ENCODE data around the gene TMEM94. TPM values are rescaled to one million over a fixed set of nuclear protein-coding genes. Genes with fewer than 3 reads are reported as not detected.
"Not testable (repeated sequence)": the region's sequence is repeated elsewhere in the genome, so short reads cannot be mapped to it uniquely, and the experiment has no call there.

The TMEM94 gene
- total RNA-seq, 1 experiment from 2014 or later = 63.4 TPM

DNA sequence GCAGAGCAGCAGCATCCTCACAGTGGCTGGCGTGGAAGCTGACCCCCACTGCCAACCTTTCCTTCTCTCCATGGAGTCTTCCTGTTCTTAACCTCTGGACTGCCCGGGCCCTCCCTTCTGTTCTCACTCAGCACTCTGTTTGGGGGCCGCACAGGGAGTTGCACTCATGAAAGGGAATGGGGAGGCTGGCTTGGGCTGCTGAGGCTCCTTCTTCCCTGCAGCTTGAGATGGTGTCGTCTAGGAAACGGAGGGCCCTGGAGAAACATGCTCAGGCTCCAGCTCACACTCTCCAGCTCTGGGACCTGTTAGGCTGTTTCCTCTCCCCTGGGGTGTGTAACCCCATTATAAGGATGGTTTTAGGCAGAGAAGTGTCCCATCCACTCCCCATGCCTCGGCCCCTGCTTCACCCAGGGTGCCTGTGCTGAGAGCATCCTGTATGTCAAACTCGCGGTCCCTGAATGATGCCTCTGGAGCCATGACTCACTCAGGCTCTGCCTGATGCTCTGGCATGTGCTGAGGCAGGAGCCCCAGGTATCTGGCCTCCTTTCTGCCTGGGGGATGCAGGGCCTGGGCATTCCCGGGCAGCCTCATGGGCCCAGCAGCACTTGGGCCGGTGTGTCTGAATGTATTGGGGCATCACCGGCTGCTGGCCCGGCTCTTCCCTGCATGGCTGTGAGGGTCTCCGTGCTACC lies 18.9 kb downstream of the TMEM94 start:
- H3K4me1 Mint-ChIP-seq (ENCODE audit: low read depth, unreplicated experiment) = no peaks in the 10 kb centered on the region
- no peak overlapping the region for H3K27ac Mint-ChIP-seq (ENCODE audit: unreplicated experiment)
- H3K36me3 Mint-ChIP-seq (ENCODE audit: insufficient read depth, unreplicated experiment) = no peaks in the 10 kb centered on the region
- no peak overlapping the region for H3K4me3 Mint-ChIP-seq (ENCODE audit: low read depth, unreplicated experiment)
- TF ChIP-seq, protein P1, sequence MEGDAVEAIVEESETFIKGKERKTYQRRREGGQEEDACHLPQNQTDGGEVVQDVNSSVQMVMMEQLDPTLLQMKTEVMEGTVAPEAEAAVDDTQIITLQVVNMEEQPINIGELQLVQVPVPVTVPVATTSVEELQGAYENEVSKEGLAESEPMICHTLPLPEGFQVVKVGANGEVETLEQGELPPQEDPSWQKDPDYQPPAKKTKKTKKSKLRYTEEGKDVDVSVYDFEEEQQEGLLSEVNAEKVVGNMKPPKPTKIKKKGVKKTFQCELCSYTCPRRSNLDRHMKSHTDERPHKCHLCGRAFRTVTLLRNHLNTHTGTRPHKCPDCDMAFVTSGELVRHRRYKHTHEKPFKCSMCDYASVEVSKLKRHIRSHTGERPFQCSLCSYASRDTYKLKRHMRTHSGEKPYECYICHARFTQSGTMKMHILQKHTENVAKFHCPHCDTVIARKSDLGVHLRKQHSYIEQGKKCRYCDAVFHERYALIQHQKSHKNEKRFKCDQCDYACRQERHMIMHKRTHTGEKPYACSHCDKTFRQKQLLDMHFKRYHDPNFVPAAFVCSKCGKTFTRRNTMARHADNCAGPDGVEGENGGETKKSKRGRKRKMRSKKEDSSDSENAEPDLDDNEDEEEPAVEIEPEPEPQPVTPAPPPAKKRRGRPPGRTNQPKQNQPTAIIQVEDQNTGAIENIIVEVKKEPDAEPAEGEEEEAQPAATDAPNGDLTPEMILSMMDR (IDR thresholded peaks at IDR 0.05; ENCODE audit: unreplicated experiment) = no peak
- H3K9me3 Mint-ChIP-seq (ENCODE audit: low read depth, unreplicated experiment) = no peaks in the 10 kb centered on the region
- CTCF ChIA-PET = interaction anchor here (0.6 to 1.0 kb wide), 2 partner anchors 63 to 152 kb away, joined by 3 to 4 read pairs; no protein-coding TSS in a partner anchor
- no peak for DNase-seq
- no TSS peak for BruUV-seq (replicated peaks)
- H3K27me3 Mint-ChIP-seq (ENCODE audit: unreplicated experiment) = no peaks in the 10 kb centered on the region
- intact Hi-C loops (cut with micrococcal nuclease; ENCODE audit: unreplicated experiment) = no loop called here

DNA sequence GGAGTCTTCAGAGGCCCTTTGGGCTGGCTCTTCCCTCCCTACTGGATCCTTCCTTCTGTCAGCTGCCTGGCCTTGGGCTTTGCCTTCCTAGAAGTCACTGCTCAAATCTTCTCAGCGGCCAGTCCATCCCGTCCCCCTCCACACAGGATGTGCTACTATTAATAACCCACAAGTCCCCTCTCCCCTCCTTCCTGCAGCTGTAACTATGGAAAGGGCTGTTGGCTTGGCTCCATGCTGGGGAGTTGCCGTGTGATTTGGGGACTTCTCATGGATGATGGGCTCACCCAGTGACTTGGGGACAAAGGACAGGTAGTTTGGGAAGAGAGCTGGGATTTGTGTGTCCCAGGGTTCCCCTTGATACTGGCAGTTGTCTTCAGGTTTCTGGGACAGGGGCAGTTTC lies 19.4 kb downstream of the TMEM94 start:
- no TSS peak for BruUV-seq (replicated peaks)
- no peak for DNase-seq
- Mint-ChIP-seq H3K9me3 (ENCODE audit: low read depth, unreplicated experiment) (no peaks in the 10 kb centered on the region), H3K4me1 (ENCODE audit: low read depth, unreplicated experiment) (no peaks in the 10 kb centered on the region), H3K27ac (ENCODE audit: unreplicated experiment) (no peak overlapping the region), H3K36me3 (ENCODE audit: insufficient read depth, unreplicated experiment) (no peaks in the 10 kb centered on the region), H3K27me3 (ENCODE audit: unreplicated experiment) (no peaks in the 10 kb centered on the region), H3K4me3 (ENCODE audit: low read depth, unreplicated experiment) (no peak overlapping the region)
- intact Hi-C loops (cut with micrococcal nuclease; ENCODE audit: unreplicated experiment) = no loop called here
- TF ChIP-seq, protein P1 (IDR thresholded peaks at IDR 0.05; ENCODE audit: unreplicated experiment) = no peak
- CTCF ChIA-PET = no interaction called here

DNA sequence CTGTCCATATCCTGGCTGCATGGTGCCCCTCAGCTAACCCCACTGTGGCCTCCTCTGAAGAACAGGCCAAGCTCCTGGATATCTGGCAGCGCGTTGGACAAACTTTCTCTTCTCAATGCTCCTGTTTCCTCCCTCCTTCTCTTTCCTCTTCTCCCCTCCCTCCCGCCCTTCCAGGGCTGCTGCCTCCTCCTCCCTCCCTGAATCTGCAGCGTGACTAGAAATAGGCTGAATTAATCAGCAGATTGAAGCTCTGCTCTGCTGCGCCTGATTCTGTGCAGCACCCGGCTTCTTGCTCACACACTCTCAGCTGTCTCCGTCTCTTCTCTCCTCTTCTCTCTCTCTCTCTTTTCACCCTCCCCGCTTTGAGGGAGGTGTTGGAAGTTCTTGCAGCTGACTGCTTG lies 19.8 kb downstream of the TMEM94 start:
- Mint-ChIP-seq H3K4me3 (ENCODE audit: low read depth, unreplicated experiment) (no peak overlapping the region), H3K27me3 (ENCODE audit: unreplicated experiment) (no peaks in the 10 kb centered on the region), H3K36me3 (ENCODE audit: insufficient read depth, unreplicated experiment) (no peaks in the 10 kb centered on the region), H3K9me3 (ENCODE audit: low read depth, unreplicated experiment) (no peaks in the 10 kb centered on the region), H3K4me1 (ENCODE audit: low read depth, unreplicated experiment) (no peaks in the 10 kb centered on the region), H3K27ac (ENCODE audit: unreplicated experiment) (no peak overlapping the region)
- TF ChIP-seq, protein P1 (IDR thresholded peaks at IDR 0.05; ENCODE audit: unreplicated experiment) = no peak
- intact Hi-C loops (cut with micrococcal nuclease; ENCODE audit: unreplicated experiment) = no loop called here
- CTCF ChIA-PET = interaction anchor here (0.7 to 1.2 kb wide), 2 partner anchors 20 to 216 kb away, joined by 3 read pairs; partner anchors contain the start of gene TMEM94
- BruUV-seq (replicated peaks) = no TSS peak
- DNase-seq = no peak

DNA sequence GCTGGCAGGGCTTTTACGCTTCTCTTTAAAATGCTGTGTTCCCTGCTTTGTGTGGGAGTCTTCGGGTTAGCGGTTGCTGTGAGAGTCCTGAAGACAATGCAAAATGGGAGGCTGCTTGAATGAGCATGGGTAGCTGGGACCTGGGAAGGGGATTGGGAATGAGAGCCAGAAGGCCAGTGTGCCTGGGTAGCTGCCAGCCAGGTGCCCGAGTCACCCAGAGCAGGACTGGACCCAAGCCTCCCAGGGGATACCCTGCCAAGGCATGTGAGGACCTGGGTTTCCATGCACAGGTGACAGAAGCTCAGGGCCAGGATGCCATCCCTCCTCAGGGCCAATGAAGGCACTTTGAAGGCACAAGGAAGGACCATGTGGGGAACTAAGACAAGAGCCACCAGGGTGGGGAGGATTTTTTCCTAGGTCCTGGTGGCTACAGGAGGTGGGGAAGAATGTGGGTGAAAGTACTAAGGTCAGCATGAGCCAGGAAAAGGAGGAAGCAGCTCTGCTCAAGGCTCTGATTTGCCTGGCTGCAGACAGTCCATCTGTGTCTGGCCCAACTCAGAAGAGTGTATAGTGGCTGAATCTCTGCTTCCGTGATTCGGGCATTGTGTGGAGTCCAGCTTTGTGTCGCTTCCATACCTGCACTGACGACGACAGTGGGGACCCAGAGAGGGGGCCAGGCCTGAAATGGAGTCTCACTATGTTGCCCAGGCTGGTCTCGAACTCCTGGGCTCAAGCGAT lies 20.5 kb downstream of the TMEM94 start:
- Mint-ChIP-seq H3K4me1 (ENCODE audit: low read depth, unreplicated experiment) (no peaks in the 10 kb centered on the region), H3K36me3 (ENCODE audit: insufficient read depth, unreplicated experiment) (no peaks in the 10 kb centered on the region), H3K27me3 (ENCODE audit: unreplicated experiment) (no peaks in the 10 kb centered on the region), H3K4me3 (ENCODE audit: low read depth, unreplicated experiment) (no peak overlapping the region), H3K9me3 (ENCODE audit: low read depth, unreplicated experiment) (no peaks in the 10 kb centered on the region), H3K27ac (ENCODE audit: unreplicated experiment) (no peak overlapping the region)
- intact Hi-C loops (cut with micrococcal nuclease; ENCODE audit: unreplicated experiment) = no loop called here
- TF ChIP-seq, protein P1 (IDR thresholded peaks at IDR 0.05; ENCODE audit: unreplicated experiment) = no peak
- CTCF ChIA-PET = interaction anchor here (0.7 to 1.2 kb wide), 2 partner anchors 21 to 217 kb away, joined by 3 read pairs; partner anchors contain the start of gene TMEM94
- no peak for DNase-seq
- no TSS peak for BruUV-seq (replicated peaks)

DNA sequence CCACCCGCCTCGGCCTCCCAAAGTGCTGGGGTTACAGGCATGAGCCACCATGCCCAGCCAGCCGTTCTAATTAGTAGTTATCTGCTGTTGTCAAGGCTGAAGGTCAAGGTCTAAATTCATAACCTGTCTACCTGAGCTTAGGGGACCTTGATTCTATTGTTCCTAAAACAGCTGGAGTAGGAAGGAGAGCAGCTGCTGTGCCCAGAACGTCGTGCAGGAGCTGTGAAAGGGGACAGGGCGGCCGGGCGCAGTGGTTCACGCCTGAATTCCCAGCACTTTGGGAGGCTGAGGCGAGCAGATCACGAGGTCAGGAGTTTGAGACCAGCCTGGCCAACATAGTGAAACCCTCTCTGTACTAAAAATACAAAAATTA lies 21.0 kb downstream of the TMEM94 start:
- CTCF ChIA-PET = interaction anchor here (1.2 kb wide), 1 partner anchor 21 kb away, joined by 3 read pairs; the partner anchor contains the start of gene TMEM94
- H3K27me3 Mint-ChIP-seq (ENCODE audit: unreplicated experiment) = not testable (repeated sequence)

More for the DNA sequence above, 21.0 kb downstream of the TMEM94 start:
- BruUV-seq (replicated peaks); H3K27ac Mint-ChIP-seq (ENCODE audit: unreplicated experiment); H3K4me1 Mint-ChIP-seq (ENCODE audit: low read depth, unreplicated experiment); H3K4me3 Mint-ChIP-seq (ENCODE audit: low read depth, unreplicated experiment); DNase-seq; H3K36me3 Mint-ChIP-seq (ENCODE audit: insufficient read depth, unreplicated experiment); intact Hi-C loops (cut with micrococcal nuclease; ENCODE audit: unreplicated experiment); H3K9me3 Mint-ChIP-seq (ENCODE audit: low read depth, unreplicated experiment): not testable (repeated sequence)
